Measurements from ENCODE around the gene STAP2. TPM values are rescaled to one million over a fixed set of nuclear protein-coding genes. Genes with fewer than 3 reads are reported as not detected.

Gene STAP2
- total and polyA plus RNA-seq, 9 of the 15 experiments (the other 6 are each of a cell fraction or from before 2014, with no cell fraction given): 1.2 to 9.8 (median 4.5) TPM

- Histone ChIP-seq H3K4me1 (replicated peaks in 1 of 2; ENCODE audit: control insufficient read depth in 2 of 2, insufficient read depth in 2 of 2, low read length in 2 of 2) (peaks cover 2 to 54% of the 10 kb centered on the region in 2 experiments; a peak in 3 of 5 replicates), H3K4me3 (peak overlapping the region; percentile 54), H2AFZ (ENCODE audit: low read depth, low read length) (peak overlapping the region; percentile 95), H3K36me3 (ENCODE audit: control insufficient read depth, insufficient read depth, low read length) (peaks cover 4% of the 10 kb centered on the region), H3K9me1 (ENCODE audit: control insufficient read depth, insufficient read depth, low read length) (no peaks in the 10 kb centered on the region), H3K27me3 (ENCODE audit: control insufficient read depth in 2 of 2, insufficient read depth in 2 of 2, low read length in 2 of 2) (no peaks in the 10 kb centered on the region; a peak in 1 of 5 replicates), H3K4me2 (ENCODE audit: insufficient read depth, low read length) (peak overlapping the region; percentile 93), H3K27ac (ENCODE audit: extremely low read depth, low read depth, low read length) (peak overlapping the region; percentile 72), H3K9ac (ENCODE audit: insufficient read depth in 1 of 2, low read depth in 2 of 2, low read length in 2 of 2) (peak overlapping the region; percentile 66 to 94), H4K20me1 (replicated peaks; ENCODE audit: control insufficient read depth, insufficient read depth, low read length) (peaks cover 7% of the 10 kb centered on the region; the same call in 1 of the 2 replicates), H3K79me2 (ENCODE audit: control insufficient read depth, insufficient read depth, low read length) (peaks cover 19% of the 10 kb centered on the region), H3K9me3 (replicated peaks; ENCODE audit: control insufficient read depth, insufficient read depth, low read depth, low read length) (no peaks in the 10 kb centered on the region)
- no peak for FAIRE-seq
- ATAC-seq: peak; percentile 16
- intact Hi-C loops (cut with micrococcal nuclease) (no loop called here), in situ Hi-C loops (cut with MboI) (no loop called here)
- ChIA-PET CTCF (ENCODE audit: low intra/inter-chr PET ratio) (no interaction called here), POLR2A (interaction anchor here (0.7 kb wide), 2 partner anchors 11 to 58 kb away, joined by 3 read pairs; no protein-coding TSS in a partner anchor)
- 1% methylated on average over 32 of the region's 33 CpGs for WGBS (ENCODE audit: insufficient coverage, low coverage, missing lambda C conversion rate)
- DNase-seq (ENCODE audit: extremely low read depth in 1 of 4, low spot score in 3 of 4): peak; percentile 76 to 86 (median 84)
- TSS peak; percentile 83 for BruUV-seq (replicated peaks)
- TF ChIP-seq CREB3L1 (IDR thresholded peaks at IDR 0.05; ENCODE audit: borderline replicate concordance, low read depth) (peak; percentile 90), SMARCA5 (IDR thresholded peaks at IDR 0.05) (peak; percentile 65; the same call in 1 of the 2 replicates), CBFA2T2 (conservative IDR thresholded peaks at IDR 0.05) (0 out of 2 replicates have a peak, but pooled peaks have one; percentile 2), RB1 (IDR thresholded peaks at IDR 0.05; ENCODE audit: low read depth) (peak; percentile 32; the same call in 1 of the 2 replicates), BDP1 (IDR thresholded peaks at IDR 0.05; ENCODE audit: insufficient read depth, insufficient read length) (no peak), TGIF2 (CRISPR knock-in tag; IDR thresholded peaks at IDR 0.05) (no peak), SIN3A (IDR thresholded peaks at IDR 0.05; ENCODE audit: borderline replicate concordance in 2 of 2, control insufficient read depth in 1 of 2, low read depth in 2 of 2, low read length in 2 of 2) (0 out of 4 replicates have a peak, but pooled peaks of 1 of the 2 experiments have one; percentile 19), E2F6 (IDR thresholded peaks at IDR 0.05; ENCODE audit: borderline replicate concordance in 1 of 2, extremely low read depth in 1 of 2, insufficient read depth in 1 of 2, insufficient read length in 1 of 2, low read depth in 1 of 2, low read length in 1 of 2, poor library complexity in 1 of 2, severe bottlenecking in 1 of 2) (no peak), CREM (IDR thresholded peaks at IDR 0.05; ENCODE audit: low read depth) (peak; percentile 81), TRIM24 (IDR thresholded peaks at IDR 0.05) (no peak), MTA3 (IDR thresholded peaks at IDR 0.05; ENCODE audit: borderline replicate concordance) (0 out of 2 replicates have a peak, but pooled peaks have one; percentile 42), CHD1 (IDR thresholded peaks at IDR 0.05; ENCODE audit: low read length) (peak; percentile 58), ZNF740 (CRISPR knock-in tag; IDR thresholded peaks at IDR 0.05) (peak; percentile 80; the same call in 1 of the 2 replicates), ZNF740 (tag; IDR thresholded peaks at IDR 0.05) (no peak), MCM3 (IDR thresholded peaks at IDR 0.05) (no peak), TFAP4 (CRISPR knock-in tag; IDR thresholded peaks at IDR 0.05; ENCODE audit: borderline replicate concordance) (peak; percentile 53; the same call in 1 of the 2 replicates), ZNF431 (CRISPR knock-in tag; IDR thresholded peaks at IDR 0.05) (0 out of 2 replicates have a peak, but pooled peaks have one; percentile 66)
Measured at GRCh38 chr19:4326837-4327251, 11.8 kb downstream of the STAP2 start.
